ENCODE results near the gene CSNK1E.

Gene CSNK1E

DNA sequence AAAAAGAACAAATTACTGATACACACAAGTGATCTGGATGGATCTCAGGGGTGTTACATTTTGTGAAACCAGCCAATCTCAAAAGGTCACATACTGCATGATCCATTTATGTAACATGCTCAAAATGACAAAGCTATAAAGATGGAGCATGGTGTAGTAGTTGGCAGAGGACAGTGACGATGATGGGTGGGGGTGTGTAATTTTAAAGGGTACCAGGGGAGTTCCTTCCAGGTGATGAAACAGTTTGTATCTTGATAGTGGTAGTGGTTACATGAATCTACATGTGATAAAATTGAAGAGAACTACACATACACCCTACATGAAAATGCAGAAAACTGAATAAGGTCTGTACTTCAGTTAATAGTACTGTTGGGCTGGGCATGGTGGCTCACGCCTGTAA, 61.5 kb downstream of the CSNK1E start:
- no peak for TF ChIP-seq POLR2A (IDR thresholded peaks at IDR 0.05; ENCODE audit: extremely low read depth, insufficient read length)
- TF ChIP-seq, protein P1, sequence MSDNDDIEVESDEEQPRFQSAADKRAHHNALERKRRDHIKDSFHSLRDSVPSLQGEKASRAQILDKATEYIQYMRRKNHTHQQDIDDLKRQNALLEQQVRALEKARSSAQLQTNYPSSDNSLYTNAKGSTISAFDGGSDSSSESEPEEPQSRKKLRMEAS (IDR thresholded peaks at IDR 0.05; ENCODE audit: low read depth, low read length), result no peak
- no peak for TF ChIP-seq MYC (IDR thresholded peaks at IDR 0.05; ENCODE audit: low read depth, low read length)
- TF ChIP-seq, protein P2, sequence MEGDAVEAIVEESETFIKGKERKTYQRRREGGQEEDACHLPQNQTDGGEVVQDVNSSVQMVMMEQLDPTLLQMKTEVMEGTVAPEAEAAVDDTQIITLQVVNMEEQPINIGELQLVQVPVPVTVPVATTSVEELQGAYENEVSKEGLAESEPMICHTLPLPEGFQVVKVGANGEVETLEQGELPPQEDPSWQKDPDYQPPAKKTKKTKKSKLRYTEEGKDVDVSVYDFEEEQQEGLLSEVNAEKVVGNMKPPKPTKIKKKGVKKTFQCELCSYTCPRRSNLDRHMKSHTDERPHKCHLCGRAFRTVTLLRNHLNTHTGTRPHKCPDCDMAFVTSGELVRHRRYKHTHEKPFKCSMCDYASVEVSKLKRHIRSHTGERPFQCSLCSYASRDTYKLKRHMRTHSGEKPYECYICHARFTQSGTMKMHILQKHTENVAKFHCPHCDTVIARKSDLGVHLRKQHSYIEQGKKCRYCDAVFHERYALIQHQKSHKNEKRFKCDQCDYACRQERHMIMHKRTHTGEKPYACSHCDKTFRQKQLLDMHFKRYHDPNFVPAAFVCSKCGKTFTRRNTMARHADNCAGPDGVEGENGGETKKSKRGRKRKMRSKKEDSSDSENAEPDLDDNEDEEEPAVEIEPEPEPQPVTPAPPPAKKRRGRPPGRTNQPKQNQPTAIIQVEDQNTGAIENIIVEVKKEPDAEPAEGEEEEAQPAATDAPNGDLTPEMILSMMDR (IDR thresholded peaks at IDR 0.05; ENCODE audit: low read depth, low read length), result no peak
- no peak overlapping the region for H3K4me3 ChIP-seq (ENCODE audit: low read depth, low read length)
- no peak for DNase-seq (ENCODE audit: low read depth)

- DNase-seq (ENCODE audit: low read depth), result no peak
- TF ChIP-seq POLR2A (IDR thresholded peaks at IDR 0.05; ENCODE audit: extremely low read depth, insufficient read length) (no peak), MYC (IDR thresholded peaks at IDR 0.05; ENCODE audit: low read depth, low read length) (no peak)
- TF ChIP-seq, protein P2 (IDR thresholded peaks at IDR 0.05; ENCODE audit: low read depth, low read length), result no peak
- TF ChIP-seq, protein P1 (IDR thresholded peaks at IDR 0.05; ENCODE audit: low read depth, low read length), result no peak
- no peak overlapping the region for H3K4me3 ChIP-seq (ENCODE audit: low read depth, low read length)
Observed at GRCh38 chr22:38251341-38251692, 65.9 kb downstream of the CSNK1E start.

GRCh38 chr22:38250643-38251340, 66.4 kb downstream of the CSNK1E start:
- H3K4me3 ChIP-seq (ENCODE audit: low read depth, low read length), result no peak overlapping the region
- TF ChIP-seq POLR2A (IDR thresholded peaks at IDR 0.05; ENCODE audit: extremely low read depth, insufficient read length), result no peak
- TF ChIP-seq, protein P2 (IDR thresholded peaks at IDR 0.05; ENCODE audit: low read depth, low read length), result no peak
- TF ChIP-seq, protein P1 (IDR thresholded peaks at IDR 0.05; ENCODE audit: low read depth, low read length), result no peak
- TF ChIP-seq MYC (IDR thresholded peaks at IDR 0.05; ENCODE audit: low read depth, low read length), result no peak
- DNase-seq (ENCODE audit: low read depth), result no peak

- TF ChIP-seq, protein P2 (IDR thresholded peaks at IDR 0.05; ENCODE audit: low read depth, low read length), result no peak
- TF ChIP-seq POLR2A (IDR thresholded peaks at IDR 0.05; ENCODE audit: extremely low read depth, insufficient read length) (no peak), MYC (IDR thresholded peaks at IDR 0.05; ENCODE audit: low read depth, low read length) (no peak)
- TF ChIP-seq, protein P1 (IDR thresholded peaks at IDR 0.05; ENCODE audit: low read depth, low read length), result no peak
- no peak overlapping the region for H3K4me3 ChIP-seq (ENCODE audit: low read depth, low read length)
- DNase-seq (ENCODE audit: low read depth), result no peak
Observed at GRCh38 chr22:38249803-38250642, 67.2 kb downstream of the CSNK1E start.

- TF ChIP-seq, protein P2 (IDR thresholded peaks at IDR 0.05; ENCODE audit: low read depth, low read length), result no peak
- TF ChIP-seq POLR2A (IDR thresholded peaks at IDR 0.05; ENCODE audit: extremely low read depth, insufficient read length) (no peak), MYC (IDR thresholded peaks at IDR 0.05; ENCODE audit: low read depth, low read length) (no peak)
- TF ChIP-seq, protein P1 (IDR thresholded peaks at IDR 0.05; ENCODE audit: low read depth, low read length), result no peak
Observed at GRCh38 chr22:38249301-38249700, 67.9 kb downstream of the CSNK1E start.

More at GRCh38 chr22:38249301-38249700, 67.9 kb downstream of the CSNK1E start:
- no peak overlapping the region for H3K4me3 ChIP-seq (ENCODE audit: low read depth, low read length)
- no peak for DNase-seq (ENCODE audit: low read depth)
